GM11168 (cell line): ENCODE data around the gene KNOP1.
"Not testable (repeated sequence)": the region's sequence is repeated elsewhere in the genome, so short reads cannot be mapped to it uniquely, and the experiment has no call there.

Source experiments
- in situ Hi-C: fragments of 300-500 bp; cut with MboI; formaldehyde crosslinking; loops from one replicate; pipeline ENCODE4 v1.12.0; 2022; ENCODE audit warnings: low sequenced_read_pairs; ENCODE audit not compliant: unreplicated experiment

The KNOP1 gene

GRCh38 chr16:19688396-19689024 is 29.5 kb downstream of the KNOP1 start:
- in situ Hi-C loops = no loop called here

- in situ Hi-C loops = no loop called here
Measured at GRCh38 chr16:19687279-19687678, 30.7 kb downstream of the KNOP1 start.

GRCh38 chr16:19685176-19685575 is 32.9 kb downstream of the KNOP1 start:
- in situ Hi-C loops = no loop called here

- in situ Hi-C loops = no loop called here
Measured at GRCh38 chr16:19683453-19684236, 34.4 kb downstream of the KNOP1 start.

GRCh38 chr16:19681637-19682036 is 36.4 kb downstream of the KNOP1 start:
- in situ Hi-C loops = no loop called here

- in situ Hi-C loops = no loop called here
Measured at GRCh38 chr16:19680881-19681340, 37.1 kb downstream of the KNOP1 start.

- in situ Hi-C loops = not testable (repeated sequence)
Measured at GRCh38 chr16:19679281-19679680, 38.7 kb downstream of the KNOP1 start.

GRCh38 chr16:19678804-19679203 is 39.2 kb downstream of the KNOP1 start:
- in situ Hi-C loops = no loop called here

GRCh38 chr16:19677402-19677801 is 40.6 kb downstream of the KNOP1 start:
- in situ Hi-C loops = no loop called here

GRCh38 chr16:19674485-19674884 is 43.5 kb downstream of the KNOP1 start:
- in situ Hi-C loops = no loop called here

GRCh38 chr16:19672378-19672777 is 45.6 kb downstream of the KNOP1 start:
- in situ Hi-C loops = no loop called here

- in situ Hi-C loops = no loop called here
Measured at GRCh38 chr16:19666477-19666876, 51.5 kb downstream of the KNOP1 start.

- in situ Hi-C loops = not testable (repeated sequence)
Measured at GRCh38 chr16:19665313-19665712, 52.7 kb downstream of the KNOP1 start.

- in situ Hi-C loops = no loop called here
Measured at GRCh38 chr16:19664166-19664565, 53.9 kb downstream of the KNOP1 start.

- in situ Hi-C loops = no loop called here
Measured at GRCh38 chr16:19662351-19662750, 55.7 kb downstream of the KNOP1 start.

GRCh38 chr16:19660432-19660831 is 57.6 kb downstream of the KNOP1 start:
- in situ Hi-C loops = no loop called here

- in situ Hi-C loops = no loop called here
Measured at GRCh38 chr16:19659554-19659953, 58.5 kb downstream of the KNOP1 start.

- in situ Hi-C loops = no loop called here
Measured at GRCh38 chr16:19657831-19658230, 60.2 kb downstream of the KNOP1 start.

GRCh38 chr16:19655242-19655777 is 62.7 kb downstream of the KNOP1 start:
- in situ Hi-C loops = no loop called here

GRCh38 chr16:19654147-19654546 is 63.9 kb downstream of the KNOP1 start:
- in situ Hi-C loops = no loop called here
